HEK293 (cell line): Measurements from ENCODE around the gene CFL1.

Experiments
- CTCF ChIA-PET: fragments of 350-600 bp; formaldehyde crosslinking; extraction: SDS; loops from one replicate; lab custom pipeline; 2021; ENCODE audit warnings: antibody characterized with exemption; lab: Yijun Ruan, JAX
- POLR2A ChIA-PET: fragments of 300-600 bp; formaldehyde crosslinking; extraction: SDS; loops from one replicate; lab custom pipeline; 2020; ENCODE audit warnings: antibody characterized with exemption, inconsistent platforms; lab: Yijun Ruan, JAX
- H3K27ac ChIP-seq: fragments of 200-500 bp; sonication (Bioruptor generic); 2 replicates; pipeline ENCODE4 v1.5.1; 2014; ENCODE audit warnings: low read depth, low read length, control low read depth, inconsistent platforms; ENCODE audit errors: extremely low read depth
- H3K36me3 ChIP-seq, 2 experiments: fragments of 200-500 bp in 1 of 2; sonication (Bioruptor generic) in 1 of 2; 1 replicate in 1 of 2; 2 replicates in 1 of 2; pipeline ENCODE4 v1.5.1; 2014 to 2017; ENCODE audit warnings: inconsistent platforms in 2 of 2, low read length in 2 of 2; ENCODE audit not compliant: control insufficient read depth in 2 of 2, insufficient read depth in 1 of 2
- H3K4me1 ChIP-seq: fragments of 200-500 bp; sonication (Bioruptor generic); 2 replicates; pipeline ENCODE4 v1.5.1; 2014; ENCODE audit warnings: mild to moderate bottlenecking, low read length, inconsistent platforms; ENCODE audit not compliant: control insufficient read depth, insufficient read depth
- H3K4me3 ChIP-seq: 2 replicates; pipeline ENCODE4 v1.5.1; 2011; ENCODE audit warnings: low read depth, mild to moderate bottlenecking, control low read depth, low read length, moderate library complexity
- H3K9me3 ChIP-seq: fragments of 200-500 bp; sonication (Bioruptor generic); 2 replicates; pipeline ENCODE4 v1.5.1; 2014; ENCODE audit warnings: low read depth, low read length, inconsistent platforms; ENCODE audit not compliant: control insufficient read depth, insufficient read depth
- PRDM10 ChIP-seq: fragments of 450-650 bp; formaldehyde crosslinking; IDR thresholded peaks from 2 replicates; pipeline ENCODE4 v1.5.1; 2016; ENCODE audit warnings: missing biosample characterization, missing genetic modification characterization
- SP2 ChIP-seq: fragments of 450-650 bp; formaldehyde crosslinking; IDR thresholded peaks from 2 replicates; pipeline ENCODE4 v1.5.1; 2016; ENCODE audit warnings: missing biosample characterization, missing genetic modification characterization
- ZBTB17 ChIP-seq: fragments of 450-650 bp; formaldehyde crosslinking; IDR thresholded peaks from 2 replicates; pipeline ENCODE4 v1.5.1; 2016; ENCODE audit warnings: missing biosample characterization, missing genetic modification characterization
- ZBTB6 ChIP-seq: fragments of 450-650 bp; formaldehyde crosslinking; IDR thresholded peaks from 2 replicates; pipeline ENCODE4 v1.5.1; 2017; ENCODE audit warnings: missing biosample characterization, missing genetic modification characterization
- ZNF121 ChIP-seq: fragments of 450-650 bp; formaldehyde crosslinking; IDR thresholded peaks from 2 replicates; pipeline ENCODE4 v1.5.1; 2016; ENCODE audit warnings: missing biosample characterization, missing genetic modification characterization
- ZNF133 ChIP-seq: fragments of 450-650 bp; formaldehyde crosslinking; IDR thresholded peaks from 2 replicates; pipeline ENCODE4 v1.5.1; 2016; ENCODE audit warnings: missing biosample characterization, missing genetic modification characterization
- ZNF274 ChIP-seq, 2 experiments: fragments of 200-500 bp in 1 of 2; fragments of 450-650 bp in 1 of 2; sonication (Bioruptor generic) in 1 of 2; formaldehyde crosslinking in 1 of 2; IDR thresholded peaks; 2 replicates each; pipeline versions ENCODE4 v1.5.1 to v1.6.1; 2014 to 2016; ENCODE audit warnings: borderline replicate concordance in 1 of 2, inconsistent platforms in 1 of 2, low read length in 1 of 2, missing biosample characterization in 1 of 2, missing genetic modification characterization in 1 of 2
- ZNF473 ChIP-seq: fragments of 450-650 bp; formaldehyde crosslinking; IDR thresholded peaks from 2 replicates; pipeline ENCODE4 v1.5.1; 2017; ENCODE audit warnings: missing biosample characterization, missing genetic modification characterization
- ZNF549 ChIP-seq: fragments of 450-650 bp; IDR thresholded peaks from 2 replicates; pipeline ENCODE4 v1.5.1; 2018; ENCODE audit warnings: missing biosample characterization, missing genetic modification characterization, mild to moderate bottlenecking, inconsistent platforms, moderate library complexity
- ZNF621 ChIP-seq: fragments of 450-650 bp; formaldehyde crosslinking; IDR thresholded peaks from 2 replicates; pipeline ENCODE4 v1.5.1; 2017; ENCODE audit warnings: missing biosample characterization, missing genetic modification characterization
- ZNF76 ChIP-seq: fragments of 450-650 bp; formaldehyde crosslinking; IDR thresholded peaks from 2 replicates; pipeline ENCODE4; 2016; ENCODE audit warnings: low read depth, missing biosample characterization, missing genetic modification characterization, borderline replicate concordance
- ZSCAN23 ChIP-seq: fragments of 450-650 bp; formaldehyde crosslinking; IDR thresholded peaks from 2 replicates; pipeline ENCODE4 v1.5.1; 2016; ENCODE audit warnings: missing biosample characterization, missing genetic modification characterization
- ZSCAN5A ChIP-seq: fragments of 450-650 bp; formaldehyde crosslinking; IDR thresholded peaks from 2 replicates; pipeline ENCODE4 v1.5.1; 2016; ENCODE audit warnings: missing biosample characterization, missing genetic modification characterization

Gene CFL1

GRCh38 chr11:65862191-65862735, 4.3 kb upstream of the CFL1 start:
- POLR2A ChIA-PET: interaction anchor here (1.1 to 6.5 kb wide), 2 partner anchors 7 to 150 kb away, joined by 3 to 111 read pairs; partner anchors contain the start of gene KAT5
- Histone ChIP-seq H3K9me3 (no peaks in the 10 kb centered on the region), H3K27ac (no peak overlapping the region), H3K4me1 (peaks cover 4% of the 10 kb centered on the region; the same call in 1 of the 2 replicates), H3K4me3 (no peak overlapping the region), H3K36me3 (peaks cover 0 to 57% of the 10 kb centered on the region in 2 experiments; a peak in 1 of 3 replicates)
- CTCF ChIA-PET: interaction anchor here (1.1 to 6.3 kb wide), 3 partner anchors 25 to 150 kb away, joined by 4 to 118 read pairs (median 16); partner anchors contain the start of genes CCDC85B, FIBP and KAT5
- TF ChIP-seq ZNF121 (no peak), ZNF133 (tag by site-specific recombination) (no peak), ZSCAN5A (tag by site-specific recombination) (no peak), ZNF473 (no peak)
- TF ChIP-seq, all 188 proteins: peak for 0

- ChIA-PET POLR2A (interaction anchor here (1.2 to 6.5 kb wide), 7 partner anchors 8 to 142 kb away, joined by 3 to 121 read pairs (median 21); partner anchors contain the start of genes CCDC85B, FIBP and RNASEH2C), CTCF (interaction anchor here (0.6 to 6.3 kb wide), 7 partner anchors 9 to 194 kb away, joined by 3 to 118 read pairs (median 4); partner anchors contain the start of genes CCDC85B, FIBP and KAT5)
- H3K27ac ChIP-seq: peak overlapping the region; percentile 92
- H3K4me1 ChIP-seq: peaks cover 4% of the 10 kb centered on the region; the same call in 1 of the 2 replicates
- H3K9me3 ChIP-seq: no peaks in the 10 kb centered on the region
- TF ChIP-seq SP2 (0 out of 2 replicates have a peak, but pooled peaks have one; percentile 12), ZNF274 (IDR thresholded peaks at IDR 0.05; ENCODE audit: low read length) (no peak), ZNF274 (tag by site-specific recombination; IDR thresholded peaks at IDR 0.05; ENCODE audit: borderline replicate concordance) (no peak)
- H3K36me3 ChIP-seq: peaks cover 0 to 53% of the 10 kb centered on the region in 2 experiments; a peak in 1 of 3 replicates
- peak overlapping the region; percentile 94 for H3K4me3 ChIP-seq
Measured at GRCh38 chr11:65861533-65862183, 3.7 kb upstream of the CFL1 start.

GRCh38 chr11:65861165-65861505, 3.2 kb upstream of the CFL1 start:
- CTCF ChIA-PET: interaction anchor here (0.5 to 6.3 kb wide), 10 partner anchors 9 to 243 kb away, joined by 3 to 118 read pairs (median 4); partner anchors contain the start of genes CCDC85B, FIBP and KAT5
- POLR2A ChIA-PET: interaction anchor here (0.7 to 6.5 kb wide), 8 partner anchors 8 to 141 kb away, joined by 3 to 121 read pairs (median 14); partner anchors contain the start of genes CCDC85B, FIBP and RNASEH2C
- Histone ChIP-seq H3K36me3 (peaks cover 0 to 54% of the 10 kb centered on the region in 2 experiments; a peak in 1 of 3 replicates), H3K9me3 (no peaks in the 10 kb centered on the region), H3K4me3 (peak overlapping the region; percentile 94), H3K4me1 (peaks cover 4% of the 10 kb centered on the region; the same call in 1 of the 2 replicates), H3K27ac (peak overlapping the region; percentile 92)
- TF ChIP-seq PRDM10 (tag by site-specific recombination) (peak; percentile 35), ZNF76 (tag by site-specific recombination) (no peak), ZNF549 (tag by site-specific recombination) (no peak), ZSCAN23 (tag by site-specific recombination) (no peak), ZBTB6 (tag by site-specific recombination) (no peak), ZNF621 (tag by site-specific recombination) (no peak), ZBTB17 (tag by site-specific recombination) (peak; percentile 30; the same call in 1 of the 2 replicates)
